Measurements from ENCODE around the gene ITSN2. TPM values are rescaled to one million over a fixed set of nuclear protein-coding genes. Genes with fewer than 3 reads are reported as not detected.
"Not testable (repeated sequence)": the region's sequence is repeated elsewhere in the genome, so short reads cannot be mapped to it uniquely, and the experiment has no call there.

ITSN2 gene
- total and polyA plus RNA-seq, 4 donors, result 10.1 to 32.4 (median 21.6) TPM

- Histone ChIP-seq H3K9me3 (ENCODE audit: control insufficient read depth in 4 of 4, low read length in 3 of 4) (no peaks in the 10 kb centered on the region), H3K27ac (ENCODE audit: low read depth in 1 of 2, low read length in 2 of 2) (no peak overlapping the region), H3K9ac (ENCODE audit: low read depth in 1 of 2, low read length in 2 of 2) (no peak overlapping the region), H3K36me3 (ENCODE audit: control insufficient read depth in 4 of 4, insufficient read depth in 3 of 4, low read depth in 1 of 4, low read length in 3 of 4) (no peaks in the 10 kb centered on the region), H3K4me3 (ENCODE audit: low read depth in 1 of 3, low read length in 3 of 3) (no peak overlapping the region), H3K4me1 (ENCODE audit: control insufficient read depth in 4 of 4, insufficient read depth in 4 of 4, low read length in 3 of 4) (no peaks in the 10 kb centered on the region), H3K27me3 (ENCODE audit: control insufficient read depth in 4 of 4, insufficient read depth in 4 of 4, low read length in 3 of 4) (no peaks in the 10 kb centered on the region)
- 69% methylated on average over 5 of the region's 5 CpGs for WGBS
- DNase-seq (ENCODE audit: low spot score), result no peak
- no peak for TF ChIP-seq ATF3 (IDR thresholded peaks at IDR 0.05)
- no peak for TF ChIP-seq REST (IDR thresholded peaks at IDR 0.05)
- TF ChIP-seq RXRA (IDR thresholded peaks at IDR 0.05), result no peak
- TF ChIP-seq GABPA (IDR thresholded peaks at IDR 0.05 in 1 of 2, conservative IDR thresholded peaks at IDR 0.05 in 1 of 2), result no peak
- no peak for TF ChIP-seq CTCF (IDR thresholded peaks at IDR 0.05; ENCODE audit: low read depth, low read length, missing input control)
- TF ChIP-seq ZBTB33 (IDR thresholded peaks at IDR 0.05), result no peak
- TF ChIP-seq NR2F2 (IDR thresholded peaks at IDR 0.05), result no peak
- TF ChIP-seq HNF4A (conservative IDR thresholded peaks at IDR 0.05), result no peak
Observed at GRCh38 chr2:24409171-24409570, 48.8 kb upstream of the ITSN2 start.

GRCh38 chr2:24408704-24409103 is 48.4 kb upstream of the ITSN2 start:
- H3K27ac ChIP-seq (ENCODE audit: low read depth in 1 of 2, low read length in 2 of 2); DNase-seq (ENCODE audit: low spot score); H3K9me3 ChIP-seq (ENCODE audit: control insufficient read depth in 4 of 4, low read length in 3 of 4); H3K4me3 ChIP-seq (ENCODE audit: low read depth in 1 of 3, low read length in 3 of 3); H3K36me3 ChIP-seq (ENCODE audit: control insufficient read depth in 4 of 4, insufficient read depth in 3 of 4, low read depth in 1 of 4, low read length in 3 of 4); H3K4me1 ChIP-seq (ENCODE audit: control insufficient read depth in 4 of 4, insufficient read depth in 4 of 4, low read length in 3 of 4); H3K27me3 ChIP-seq (ENCODE audit: control insufficient read depth in 4 of 4, insufficient read depth in 4 of 4, low read length in 3 of 4); H3K9ac ChIP-seq (ENCODE audit: low read depth in 1 of 2, low read length in 2 of 2): not testable (repeated sequence)
- 52% methylated on average over 8 of the region's 8 CpGs for WGBS

- 84% methylated on average over 7 of the region's 7 CpGs for WGBS
- DNase-seq (ENCODE audit: low spot score), result no peak
- H3K4me3 ChIP-seq (ENCODE audit: low read depth in 1 of 3, low read length in 3 of 3), result no peak overlapping the region
- H3K9ac ChIP-seq (ENCODE audit: low read depth in 1 of 2, low read length in 2 of 2), result no peak overlapping the region
- no peaks in the 10 kb centered on the region for H3K36me3 ChIP-seq (ENCODE audit: control insufficient read depth in 4 of 4, insufficient read depth in 3 of 4, low read depth in 1 of 4, low read length in 3 of 4)
- H3K27ac ChIP-seq (ENCODE audit: low read depth in 1 of 2, low read length in 2 of 2), result no peak overlapping the region
- H3K27me3 ChIP-seq (ENCODE audit: control insufficient read depth in 4 of 4, insufficient read depth in 4 of 4, low read length in 3 of 4), result peaks cover 0 to 3% (median 0%) of the 10 kb centered on the region in 4 donors
- peaks cover 0 to 2% (median 0%) of the 10 kb centered on the region in 4 donors for H3K4me1 ChIP-seq (ENCODE audit: control insufficient read depth in 4 of 4, insufficient read depth in 4 of 4, low read length in 3 of 4)
- TF ChIP-seq NR2F2 (IDR thresholded peaks at IDR 0.05), result no peak
- H3K9me3 ChIP-seq (ENCODE audit: control insufficient read depth in 4 of 4, low read length in 3 of 4), result no peaks in the 10 kb centered on the region
Observed at GRCh38 chr2:24404491-24404921, 44.2 kb upstream of the ITSN2 start.
